GM10266 (cell line): Measurements from ENCODE around the gene NRF1.

Experiments used
- DNase-seq: peaks from one replicate; pipeline ENCODE4 v3.0.0; 2012; ENCODE audit errors: extremely low spot score
- TF ChIP-seq, protein P1 (sequence below): IDR thresholded peaks from 2 replicates; pipeline ENCODE4 v1.5.1; 2012; ENCODE audit warnings: mild to moderate bottlenecking, low read depth; ENCODE audit not compliant: control insufficient read depth, insufficient read depth; ENCODE audit errors: missing control alignments

NRF1 gene

GRCh38 chr7:129689995-129690581 lies 78.6 kb downstream of the NRF1 start:
- TF ChIP-seq, protein P1, sequence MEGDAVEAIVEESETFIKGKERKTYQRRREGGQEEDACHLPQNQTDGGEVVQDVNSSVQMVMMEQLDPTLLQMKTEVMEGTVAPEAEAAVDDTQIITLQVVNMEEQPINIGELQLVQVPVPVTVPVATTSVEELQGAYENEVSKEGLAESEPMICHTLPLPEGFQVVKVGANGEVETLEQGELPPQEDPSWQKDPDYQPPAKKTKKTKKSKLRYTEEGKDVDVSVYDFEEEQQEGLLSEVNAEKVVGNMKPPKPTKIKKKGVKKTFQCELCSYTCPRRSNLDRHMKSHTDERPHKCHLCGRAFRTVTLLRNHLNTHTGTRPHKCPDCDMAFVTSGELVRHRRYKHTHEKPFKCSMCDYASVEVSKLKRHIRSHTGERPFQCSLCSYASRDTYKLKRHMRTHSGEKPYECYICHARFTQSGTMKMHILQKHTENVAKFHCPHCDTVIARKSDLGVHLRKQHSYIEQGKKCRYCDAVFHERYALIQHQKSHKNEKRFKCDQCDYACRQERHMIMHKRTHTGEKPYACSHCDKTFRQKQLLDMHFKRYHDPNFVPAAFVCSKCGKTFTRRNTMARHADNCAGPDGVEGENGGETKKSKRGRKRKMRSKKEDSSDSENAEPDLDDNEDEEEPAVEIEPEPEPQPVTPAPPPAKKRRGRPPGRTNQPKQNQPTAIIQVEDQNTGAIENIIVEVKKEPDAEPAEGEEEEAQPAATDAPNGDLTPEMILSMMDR = no peak
- no peak for DNase-seq

- DNase-seq = no peak
- TF ChIP-seq, protein P1 = no peak
Measured at GRCh38 chr7:129690701-129691100, 79.2 kb downstream of the NRF1 start.

DNA sequence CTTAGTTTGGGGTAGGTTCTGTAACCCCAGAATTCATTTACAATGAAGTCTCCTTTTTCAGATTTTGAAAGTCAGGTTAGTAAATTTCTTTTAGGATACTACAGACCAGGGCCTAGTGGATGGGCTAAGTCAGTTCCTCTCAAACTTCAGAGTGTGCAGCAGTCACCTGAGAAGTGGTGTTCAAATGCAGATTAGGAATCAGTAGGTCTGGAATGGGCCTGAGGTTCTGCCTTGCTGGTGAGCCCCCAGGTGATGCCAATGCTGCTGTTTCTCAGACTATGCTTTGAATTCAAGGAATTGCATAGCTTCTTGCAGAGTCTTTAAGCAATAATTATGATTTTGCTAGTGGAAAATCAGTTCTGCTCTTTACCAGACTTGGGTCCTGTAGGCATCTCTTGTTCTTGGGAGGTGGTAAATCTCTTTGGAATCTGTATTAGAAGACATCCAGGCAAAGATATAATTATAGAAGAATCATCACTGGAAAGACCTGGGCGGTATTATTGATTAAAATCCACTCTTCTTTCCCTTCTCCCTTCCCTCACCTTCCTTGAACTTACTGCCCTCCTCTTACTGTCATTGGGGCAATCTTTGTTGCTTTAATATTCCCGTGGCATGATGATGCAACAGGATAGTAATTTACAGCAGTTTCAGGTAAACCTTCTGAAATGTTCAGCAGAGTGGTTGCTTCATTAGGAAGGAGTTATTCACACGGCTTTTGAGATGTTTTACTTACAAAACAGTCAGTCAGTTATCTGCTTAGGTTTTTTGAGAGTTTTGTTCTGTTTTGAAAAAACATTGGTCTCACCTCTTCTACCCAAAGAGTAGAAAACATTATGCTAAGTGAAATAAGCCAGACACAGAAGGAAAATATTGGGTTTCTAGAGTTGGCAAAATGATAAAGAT lies 87.2 kb downstream of the NRF1 start:
- TF ChIP-seq, protein P1 = no peak
- no peak for DNase-seq

DNA sequence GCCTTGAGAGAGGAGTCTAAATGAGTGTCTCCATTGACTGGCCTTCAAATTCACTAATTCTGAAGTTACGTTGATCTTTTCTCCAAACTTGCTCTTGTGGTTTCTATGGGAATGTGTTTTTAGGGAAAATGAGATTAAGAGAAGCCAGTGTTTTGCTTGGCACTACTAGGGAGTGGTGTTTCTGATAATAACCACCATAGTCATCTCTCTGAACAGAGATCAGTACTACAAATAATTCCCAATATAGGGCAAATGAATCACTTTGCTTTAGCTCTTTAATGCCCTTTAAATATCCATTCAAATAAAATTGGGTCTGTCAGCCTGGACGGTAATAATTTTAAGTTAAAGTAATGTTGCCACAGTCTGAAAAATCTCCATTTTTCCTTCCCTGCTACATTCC lies 90.8 kb downstream of the NRF1 start:
- TF ChIP-seq, protein P1 = no peak
- no peak for DNase-seq

GRCh38 chr7:129702761-129703338 lies 91.3 kb downstream of the NRF1 start:
- TF ChIP-seq, protein P1 = no peak
- no peak for DNase-seq

- no peak for DNase-seq
- TF ChIP-seq, protein P1 = no peak
Measured at GRCh38 chr7:129703751-129704150, 92.2 kb downstream of the NRF1 start.
